Fibroblast of pulmonary artery (primary cell): Measurements from ENCODE around the gene LINC01488.

Experiments
- DNase-seq: peaks from one replicate; pipeline ENCODE4 v3.0.0-alpha.2; 2010; ENCODE audit warnings: low read depth
- H3K4me3 ChIP-seq: replicated peaks from 2 replicates; pipeline ENCODE4 v1.5.1; 2011; ENCODE audit warnings: low read depth, mild to moderate bottlenecking, control low read depth, low read length, moderate library complexity
- CTCF ChIP-seq: IDR thresholded peaks from 2 replicates; pipeline ENCODE4 v1.5.1; 2011; ENCODE audit warnings: mild to moderate bottlenecking, control low read depth, low read length, inconsistent platforms; ENCODE audit errors: missing control alignments

LINC01488 gene

GRCh38 chr11:69537855-69538640 is 56.6 kb downstream of the LINC01488 start:
- H3K4me3 ChIP-seq, result no peak overlapping the region
- DNase-seq, result no peak
- no peak for TF ChIP-seq CTCF

- no peak overlapping the region for H3K4me3 ChIP-seq
- no peak for DNase-seq
- no peak for TF ChIP-seq CTCF
Measured at GRCh38 chr11:69538854-69539253, 57.4 kb downstream of the LINC01488 start.

- no peak for DNase-seq
- TF ChIP-seq CTCF, result no peak
- no peak overlapping the region for H3K4me3 ChIP-seq
Measured at GRCh38 chr11:69539416-69540117, 58.1 kb downstream of the LINC01488 start.

- TF ChIP-seq CTCF, result no peak
- DNase-seq, result no peak
- H3K4me3 ChIP-seq, result no peak overlapping the region
Measured at GRCh38 chr11:69540118-69541000, 58.9 kb downstream of the LINC01488 start.

GRCh38 chr11:69541001-69541285 is 59.5 kb downstream of the LINC01488 start:
- H3K4me3 ChIP-seq, result no peak overlapping the region
- TF ChIP-seq CTCF, result no peak
- DNase-seq, result no peak

- DNase-seq, result no peak
- no peak for TF ChIP-seq CTCF
- H3K4me3 ChIP-seq, result no peak overlapping the region
Measured at GRCh38 chr11:69541501-69542313, 60.2 kb downstream of the LINC01488 start.
